ENCODE data around the gene USP24. TPM values are rescaled to one million over a fixed set of nuclear protein-coding genes. Genes with fewer than 3 reads are reported as not detected.

Gene USP24
- total RNA-seq, 1 donor from 2014 or later = 49.5 TPM

DNA sequence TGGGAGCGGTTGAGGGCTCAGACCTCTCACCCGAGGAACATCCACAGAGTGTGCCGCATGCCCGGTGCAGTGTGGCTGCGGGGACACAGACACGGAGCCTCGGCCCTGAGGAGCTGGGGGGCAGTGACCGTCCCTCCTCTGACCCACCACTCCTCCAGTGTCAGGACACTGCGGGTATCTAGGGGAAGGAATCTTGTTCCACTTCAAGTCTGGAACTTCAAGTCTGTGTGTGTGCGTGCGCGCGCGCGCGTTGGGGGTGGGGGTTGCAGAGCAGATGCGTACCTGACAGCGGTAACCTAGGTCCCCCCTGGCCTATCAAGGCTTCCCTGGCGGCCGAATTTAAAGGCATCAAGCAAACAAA lies 158.6 kb downstream of the USP24 start:
- no peak overlapping the region for H3K4me3 Mint-ChIP-seq
- no peaks in the 10 kb centered on the region for H3K27me3 Mint-ChIP-seq
- intact Hi-C loops (cut with micrococcal nuclease) = no loop called here
- no peaks in the 10 kb centered on the region for H3K9me3 Mint-ChIP-seq
- no peak for DNase-seq
- H3K36me3 Mint-ChIP-seq (ENCODE audit: low read depth) = no peaks in the 10 kb centered on the region
- no peak overlapping the region for H3K27ac Mint-ChIP-seq
- H3K4me1 Mint-ChIP-seq = peaks cover 8% of the 10 kb centered on the region

DNA sequence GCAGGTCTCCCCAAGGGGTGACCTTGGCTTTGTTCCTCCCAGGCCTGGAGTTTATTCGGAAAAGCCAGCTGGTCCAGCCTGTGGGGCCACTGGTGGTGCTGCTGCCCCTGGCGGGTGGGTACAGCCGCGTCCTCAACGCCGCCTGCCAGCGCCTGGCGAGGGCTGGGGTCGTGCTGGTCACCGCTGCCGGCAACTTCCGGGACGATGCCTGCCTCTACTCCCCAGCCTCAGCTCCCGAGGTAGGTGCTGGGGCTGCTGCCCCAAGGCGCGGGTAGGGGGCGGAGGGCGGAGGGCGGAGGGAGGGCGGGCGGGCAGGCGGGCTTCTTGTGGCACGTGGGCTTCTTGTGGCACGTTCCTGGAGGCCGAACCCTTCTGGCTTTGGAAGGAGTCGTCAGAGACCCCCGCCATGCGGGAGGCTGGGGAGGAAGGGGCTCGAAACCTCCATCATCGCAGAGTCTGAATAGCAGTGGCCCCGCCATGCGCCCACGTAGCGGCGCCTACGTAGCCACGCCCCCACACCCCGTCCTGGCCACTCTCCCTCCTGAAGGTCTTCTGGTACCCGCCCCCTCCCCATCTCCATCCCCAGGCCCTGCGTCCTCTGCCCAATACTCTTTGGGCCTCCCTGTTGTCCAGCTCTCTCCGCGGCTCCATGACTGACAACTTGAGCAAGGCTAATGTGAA lies 159.1 kb downstream of the USP24 start:
- Mint-ChIP-seq H3K4me1 (peaks cover 8% of the 10 kb centered on the region), H3K4me3 (no peak overlapping the region), H3K36me3 (ENCODE audit: low read depth) (no peaks in the 10 kb centered on the region), H3K27me3 (no peaks in the 10 kb centered on the region), H3K9me3 (no peaks in the 10 kb centered on the region), H3K27ac (no peak overlapping the region)
- intact Hi-C loops (cut with micrococcal nuclease) = no loop called here
- no peak for DNase-seq

DNA sequence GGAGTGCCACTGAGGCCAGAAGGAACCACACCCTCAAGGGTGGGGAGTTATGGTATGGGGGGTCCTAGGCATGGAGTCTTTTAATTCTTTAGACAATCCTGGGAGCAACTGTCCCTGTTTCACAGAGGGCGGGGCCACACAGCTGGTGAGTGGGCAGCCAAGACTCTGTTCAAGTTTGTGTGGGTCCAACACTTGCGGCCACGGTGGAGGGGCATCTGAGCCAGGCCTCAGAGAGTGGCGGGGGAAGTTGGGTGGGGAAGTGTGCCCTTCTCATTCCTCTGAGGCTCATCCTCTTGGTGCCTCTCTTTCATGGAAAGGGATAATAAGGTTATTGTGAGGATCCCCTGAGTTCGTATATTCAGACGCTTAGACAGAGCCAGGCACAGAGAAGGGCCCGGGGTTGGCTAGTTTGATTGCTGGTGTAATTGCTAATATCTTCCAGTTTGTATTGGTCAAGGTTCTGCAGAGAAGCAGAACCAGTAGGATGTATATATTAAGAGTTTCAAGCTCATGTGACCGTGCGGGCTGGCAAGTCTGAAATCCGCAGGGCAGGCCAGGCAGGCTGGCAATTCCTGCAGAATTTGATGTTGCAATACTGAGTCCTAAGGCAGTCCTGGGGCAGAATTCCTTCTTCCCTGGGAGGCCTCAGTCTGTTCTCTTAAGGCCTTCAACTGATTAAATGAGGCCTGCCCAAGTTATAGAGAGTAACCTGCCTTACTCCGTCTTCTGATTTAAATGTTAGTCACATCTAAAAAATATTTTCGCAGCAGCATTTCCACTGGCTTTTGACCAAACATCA lies 159.9 kb downstream of the USP24 start:
- no peak overlapping the region for H3K27ac Mint-ChIP-seq
- H3K27me3 Mint-ChIP-seq = no peaks in the 10 kb centered on the region
- no peaks in the 10 kb centered on the region for H3K36me3 Mint-ChIP-seq (ENCODE audit: low read depth)
- no peaks in the 10 kb centered on the region for H3K9me3 Mint-ChIP-seq
- H3K4me3 Mint-ChIP-seq = no peak overlapping the region
- H3K4me1 Mint-ChIP-seq = peaks cover 4% of the 10 kb centered on the region
- intact Hi-C loops (cut with micrococcal nuclease) = no loop called here
- DNase-seq = no peak

DNA sequence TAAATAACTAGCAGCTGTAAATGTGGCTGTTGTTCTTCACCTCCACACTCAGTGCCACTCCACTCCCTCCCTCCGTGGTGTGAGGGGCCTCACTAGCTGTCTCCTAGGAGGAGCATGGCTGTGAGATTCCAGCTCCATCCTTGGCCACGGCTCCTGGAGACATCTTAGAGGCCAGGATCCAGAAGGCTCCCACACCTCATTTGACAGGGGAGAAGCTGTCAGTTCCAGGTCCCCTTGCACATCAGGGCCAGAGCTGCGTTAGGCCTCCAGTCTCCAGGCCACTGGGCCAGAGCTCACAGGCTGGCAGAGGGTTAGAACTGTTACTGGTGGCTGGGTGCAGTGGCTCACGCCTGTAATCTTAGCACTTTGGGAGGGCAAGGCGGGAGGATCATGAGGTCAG lies 160.8 kb downstream of the USP24 start:
- DNase-seq = no peak
- no peaks in the 10 kb centered on the region for H3K4me1 Mint-ChIP-seq
- H3K4me3 Mint-ChIP-seq = no peak overlapping the region
- H3K36me3 Mint-ChIP-seq (ENCODE audit: low read depth) = no peaks in the 10 kb centered on the region
- H3K27ac Mint-ChIP-seq = no peak overlapping the region
- H3K27me3 Mint-ChIP-seq = no peaks in the 10 kb centered on the region
- intact Hi-C loops (cut with micrococcal nuclease) = no loop called here
- H3K9me3 Mint-ChIP-seq = no peaks in the 10 kb centered on the region

DNA sequence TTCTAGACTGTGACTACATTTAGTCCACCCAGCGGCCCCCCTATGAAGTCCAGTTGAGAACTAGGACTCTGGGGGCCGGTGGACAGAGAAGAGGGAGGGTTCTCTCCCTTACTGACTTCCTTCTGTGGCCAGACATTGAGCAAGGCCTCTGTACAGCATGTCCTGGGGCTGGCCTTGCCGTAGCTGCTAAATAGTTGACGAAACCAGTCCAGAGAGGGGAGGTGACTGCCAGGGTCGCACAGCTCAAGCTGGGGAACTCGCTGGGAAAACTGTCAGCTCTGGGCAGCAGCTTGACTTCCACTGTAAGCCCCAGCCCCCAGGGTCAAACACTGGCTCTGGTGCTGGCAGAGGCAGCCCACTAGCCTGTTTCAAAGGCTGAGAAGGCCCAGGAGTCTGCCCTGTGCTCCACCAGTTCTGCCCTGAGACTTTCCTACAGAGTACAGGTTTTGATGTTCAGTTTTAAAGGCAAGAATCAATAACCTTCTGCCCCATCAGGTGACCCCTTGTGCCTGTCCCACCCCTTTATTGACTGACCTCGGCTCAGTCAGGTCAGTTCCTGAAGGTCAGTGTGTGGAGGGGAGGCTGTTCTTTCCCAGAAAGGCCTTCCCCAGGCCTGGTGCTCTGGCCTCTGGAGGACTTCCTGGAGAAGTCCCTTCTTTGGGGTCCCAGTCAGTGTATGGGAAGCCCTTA lies 161.8 kb downstream of the USP24 start:
- Mint-ChIP-seq H3K4me1 (no peaks in the 10 kb centered on the region), H3K36me3 (ENCODE audit: low read depth) (no peaks in the 10 kb centered on the region), H3K4me3 (no peak overlapping the region), H3K27me3 (no peaks in the 10 kb centered on the region), H3K27ac (no peak overlapping the region), H3K9me3 (no peaks in the 10 kb centered on the region)
- intact Hi-C loops (cut with micrococcal nuclease) = no loop called here
- DNase-seq = no peak

DNA sequence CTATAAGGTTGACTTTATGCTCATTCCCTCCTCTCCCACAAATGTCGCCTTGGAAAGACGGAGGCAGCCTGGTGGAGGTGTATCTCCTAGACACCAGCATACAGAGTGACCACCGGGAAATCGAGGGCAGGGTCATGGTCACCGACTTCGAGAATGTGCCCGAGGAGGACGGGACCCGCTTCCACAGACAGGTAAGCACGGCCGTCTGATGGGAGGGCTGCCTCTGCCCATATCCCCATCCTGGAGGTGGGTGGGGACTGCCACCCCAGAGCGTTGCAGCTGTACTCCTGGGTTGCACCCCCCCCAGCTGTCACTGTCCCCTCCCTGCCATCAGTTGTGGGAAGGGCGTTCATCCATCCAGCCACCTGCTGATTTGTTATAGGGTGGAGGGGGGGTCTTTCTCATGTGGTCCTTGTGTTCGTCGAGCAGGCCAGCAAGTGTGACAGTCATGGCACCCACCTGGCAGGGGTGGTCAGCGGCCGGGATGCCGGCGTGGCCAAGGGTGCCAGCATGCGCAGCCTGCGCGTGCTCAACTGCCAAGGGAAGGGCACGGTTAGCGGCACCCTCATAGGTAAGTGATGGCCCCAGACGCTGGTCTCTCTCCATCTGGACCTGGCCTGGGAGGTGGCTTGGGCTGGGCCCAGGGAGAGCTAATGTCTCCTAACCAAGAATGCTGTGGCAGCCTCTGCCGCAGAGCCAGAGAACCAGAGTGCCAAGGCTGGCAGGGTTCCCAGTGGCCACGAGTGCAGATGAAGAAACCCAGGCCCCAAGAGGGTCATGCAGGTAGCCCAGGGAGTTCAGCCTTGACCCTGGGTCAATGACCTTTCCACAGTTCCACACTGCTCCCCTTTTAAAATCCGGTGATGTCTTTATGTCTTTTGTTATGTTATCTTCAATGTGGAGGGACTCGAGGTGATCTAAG lies 162.7 kb downstream of the USP24 start:
- intact Hi-C loops (cut with micrococcal nuclease) = no loop called here
- DNase-seq = no peak
- Mint-ChIP-seq H3K4me3 (no peak overlapping the region), H3K36me3 (ENCODE audit: low read depth) (no peaks in the 10 kb centered on the region), H3K4me1 (no peaks in the 10 kb centered on the region), H3K27ac (no peak overlapping the region), H3K9me3 (no peaks in the 10 kb centered on the region), H3K27me3 (no peaks in the 10 kb centered on the region)

DNA sequence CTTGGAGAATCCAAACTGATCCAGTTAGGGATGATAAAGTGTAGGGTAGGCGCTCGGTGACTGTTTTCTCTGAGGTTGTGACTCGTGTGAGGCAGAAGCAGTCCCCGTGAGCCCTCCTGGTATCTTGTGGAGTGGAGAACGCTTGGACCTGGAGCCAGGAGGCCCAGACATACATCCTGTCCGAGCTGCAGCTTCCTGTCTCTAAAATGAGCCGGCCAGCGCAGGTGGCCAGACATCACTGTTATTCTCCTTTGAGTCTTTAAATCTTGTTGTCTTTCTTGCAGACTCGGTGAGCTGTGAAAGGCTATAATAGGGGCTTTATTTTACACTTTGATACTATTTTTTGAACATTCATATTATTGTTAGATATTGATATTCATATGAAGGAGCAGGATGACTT lies 163.5 kb downstream of the USP24 start:
- Mint-ChIP-seq H3K27me3 (no peaks in the 10 kb centered on the region), H3K4me3 (no peak overlapping the region), H3K36me3 (ENCODE audit: low read depth) (no peaks in the 10 kb centered on the region), H3K27ac (no peak overlapping the region), H3K4me1 (no peaks in the 10 kb centered on the region), H3K9me3 (no peaks in the 10 kb centered on the region)
- intact Hi-C loops (cut with micrococcal nuclease) = no loop called here
- DNase-seq = no peak

DNA sequence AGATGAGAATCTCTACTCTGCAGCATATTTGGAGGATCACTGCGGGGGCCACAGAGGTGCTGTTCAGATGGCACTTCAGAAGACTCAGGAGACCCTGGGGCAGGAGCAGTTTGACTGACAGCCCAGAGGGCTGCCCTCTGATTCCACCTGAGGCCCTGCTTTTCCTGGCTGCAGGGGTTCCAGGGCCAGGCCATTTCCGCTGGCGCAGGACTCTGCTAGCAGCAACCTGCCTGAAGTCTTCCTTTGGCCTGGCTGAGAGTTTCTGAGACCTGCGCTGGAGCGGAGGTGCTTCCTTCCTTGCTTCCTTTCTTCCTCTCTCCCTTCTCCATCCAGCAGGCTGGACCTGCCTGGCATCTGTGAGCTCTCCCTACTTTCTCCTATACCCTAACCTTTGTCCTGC lies 164.0 kb downstream of the USP24 start:
- Mint-ChIP-seq H3K36me3 (ENCODE audit: low read depth) (no peaks in the 10 kb centered on the region), H3K4me1 (no peaks in the 10 kb centered on the region), H3K27ac (no peak overlapping the region), H3K9me3 (no peaks in the 10 kb centered on the region), H3K27me3 (no peaks in the 10 kb centered on the region), H3K4me3 (no peak overlapping the region)
- no peak for DNase-seq
- intact Hi-C loops (cut with micrococcal nuclease) = no loop called here

DNA sequence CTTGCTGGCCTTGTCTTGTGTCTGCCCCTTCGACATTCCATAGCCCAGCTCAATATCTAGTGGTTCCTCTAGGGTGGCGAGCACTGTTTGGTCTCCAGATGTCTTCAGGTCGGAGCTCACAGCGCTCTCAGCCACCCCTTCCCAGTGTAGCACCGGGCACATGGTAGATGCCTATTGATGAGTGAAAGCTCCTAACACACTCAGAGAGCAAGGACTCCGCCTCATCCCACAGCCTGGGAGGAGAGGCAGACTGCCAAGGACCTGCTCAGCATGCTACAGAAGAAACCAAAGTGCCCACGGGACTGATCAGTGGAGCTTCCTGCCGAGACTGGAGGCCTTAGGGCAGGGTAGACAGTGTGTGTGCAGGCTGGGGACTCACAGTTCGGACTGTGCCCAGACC lies 164.9 kb downstream of the USP24 start:
- no peak overlapping the region for H3K27ac Mint-ChIP-seq
- no peaks in the 10 kb centered on the region for H3K36me3 Mint-ChIP-seq (ENCODE audit: low read depth)
- H3K9me3 Mint-ChIP-seq = no peaks in the 10 kb centered on the region
- intact Hi-C loops (cut with micrococcal nuclease) = no loop called here
- H3K4me3 Mint-ChIP-seq = no peak overlapping the region
- H3K4me1 Mint-ChIP-seq = no peaks in the 10 kb centered on the region
- no peaks in the 10 kb centered on the region for H3K27me3 Mint-ChIP-seq
- DNase-seq = no peak

DNA sequence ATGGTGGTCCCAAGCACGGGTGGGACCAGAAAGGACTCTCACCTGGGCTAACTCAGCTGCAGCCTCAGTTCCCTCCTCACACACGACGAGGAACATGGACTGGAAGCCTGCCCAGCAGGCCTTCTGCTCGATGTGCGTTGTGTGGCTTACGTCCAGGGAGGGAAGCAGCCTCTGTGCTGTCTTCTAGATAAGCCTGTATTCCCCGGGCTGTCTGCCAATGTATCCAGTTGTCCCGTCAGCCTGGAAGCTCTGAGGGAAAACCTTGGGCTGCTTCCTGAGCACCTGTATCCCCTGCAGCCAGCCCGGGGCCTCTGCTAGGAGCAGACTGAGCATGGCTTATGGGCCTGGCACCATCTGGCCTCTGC lies 165.3 kb downstream of the USP24 start:
- Mint-ChIP-seq H3K27ac (no peak overlapping the region), H3K27me3 (no peaks in the 10 kb centered on the region), H3K4me1 (no peaks in the 10 kb centered on the region), H3K4me3 (no peak overlapping the region), H3K9me3 (no peaks in the 10 kb centered on the region), H3K36me3 (ENCODE audit: low read depth) (no peaks in the 10 kb centered on the region)
- no peak for DNase-seq
- intact Hi-C loops (cut with micrococcal nuclease) = no loop called here

DNA sequence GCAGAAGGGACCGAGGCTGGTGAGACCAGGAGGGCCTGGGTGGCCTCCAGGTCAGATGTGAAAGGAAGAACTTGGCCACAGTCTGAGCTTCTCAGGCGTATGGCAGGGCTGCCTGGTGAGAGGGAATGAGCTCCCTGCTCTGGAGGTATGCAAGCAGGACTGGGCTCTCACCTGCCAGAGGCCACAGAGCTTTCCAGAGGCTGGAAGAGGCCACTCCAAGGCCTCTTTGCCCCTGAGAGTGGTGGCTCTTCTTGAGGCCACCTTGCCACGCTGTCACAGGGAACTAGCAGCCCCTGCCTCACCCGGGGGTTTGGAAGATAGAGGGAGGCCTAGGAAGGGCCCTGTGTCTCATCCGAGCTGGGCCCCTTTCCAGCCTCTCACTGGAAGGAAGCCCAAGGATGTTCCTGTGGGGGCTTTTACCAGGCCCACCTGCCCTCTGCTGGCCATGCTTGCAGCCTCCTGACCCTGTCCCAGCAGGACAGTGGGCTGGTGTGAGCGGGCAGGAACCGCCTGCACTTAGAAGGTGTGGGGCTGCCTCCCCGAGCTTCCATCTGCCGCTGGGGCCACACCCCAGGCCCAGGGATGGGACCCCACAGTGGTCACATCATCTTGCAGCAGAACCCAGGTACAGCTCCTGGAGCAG lies 165.8 kb downstream of the USP24 start:
- H3K4me3 Mint-ChIP-seq = no peak overlapping the region
- no peak overlapping the region for H3K27ac Mint-ChIP-seq
- intact Hi-C loops (cut with micrococcal nuclease) = no loop called here
- no peaks in the 10 kb centered on the region for H3K27me3 Mint-ChIP-seq
- H3K36me3 Mint-ChIP-seq (ENCODE audit: low read depth) = no peaks in the 10 kb centered on the region
- no peaks in the 10 kb centered on the region for H3K9me3 Mint-ChIP-seq
- DNase-seq = no peak
- no peaks in the 10 kb centered on the region for H3K4me1 Mint-ChIP-seq

DNA sequence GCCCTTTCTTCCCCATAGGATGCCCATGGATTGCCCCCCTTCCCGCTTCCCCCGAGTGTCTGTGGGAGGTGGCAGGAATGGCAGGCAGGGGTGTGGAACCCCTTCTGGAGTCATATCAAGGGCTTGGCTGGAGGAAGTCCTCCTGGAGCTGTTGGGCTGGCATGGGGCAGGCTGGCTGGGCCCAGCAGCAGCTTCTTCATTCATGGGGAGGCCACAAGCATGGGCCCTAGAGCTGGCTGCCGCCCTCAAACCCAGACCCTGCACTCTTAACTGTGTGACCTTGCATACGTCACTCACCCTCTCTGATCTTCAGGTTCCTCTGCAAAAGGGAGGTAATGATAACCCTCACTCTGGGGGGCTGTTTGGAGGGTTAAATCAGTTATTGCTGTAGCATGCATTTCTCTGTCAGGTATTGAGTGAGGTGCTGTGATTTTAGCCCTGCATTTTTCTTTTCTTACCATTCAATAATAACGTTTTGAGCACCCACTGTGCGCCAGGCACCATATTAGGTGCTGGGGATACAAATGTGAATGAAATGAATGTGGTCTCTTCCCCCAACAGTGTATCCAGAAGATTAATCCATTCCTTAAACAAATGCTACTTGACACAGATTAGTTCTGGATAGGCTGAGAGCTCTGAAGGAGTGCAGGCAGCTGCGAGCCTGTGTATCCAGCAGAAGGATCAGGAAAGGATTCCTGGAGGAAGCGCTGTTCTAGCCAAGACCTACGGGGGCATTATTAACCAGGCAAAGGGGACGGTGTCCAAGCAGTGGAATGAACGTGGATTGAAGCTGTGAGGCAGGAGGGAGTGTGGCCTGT lies 166.5 kb downstream of the USP24 start:
- Mint-ChIP-seq H3K36me3 (ENCODE audit: low read depth) (no peaks in the 10 kb centered on the region), H3K27ac (no peak overlapping the region), H3K27me3 (no peaks in the 10 kb centered on the region), H3K9me3 (no peaks in the 10 kb centered on the region), H3K4me3 (no peak overlapping the region), H3K4me1 (no peaks in the 10 kb centered on the region)
- intact Hi-C loops (cut with micrococcal nuclease) = no loop called here
- no peak for DNase-seq

DNA sequence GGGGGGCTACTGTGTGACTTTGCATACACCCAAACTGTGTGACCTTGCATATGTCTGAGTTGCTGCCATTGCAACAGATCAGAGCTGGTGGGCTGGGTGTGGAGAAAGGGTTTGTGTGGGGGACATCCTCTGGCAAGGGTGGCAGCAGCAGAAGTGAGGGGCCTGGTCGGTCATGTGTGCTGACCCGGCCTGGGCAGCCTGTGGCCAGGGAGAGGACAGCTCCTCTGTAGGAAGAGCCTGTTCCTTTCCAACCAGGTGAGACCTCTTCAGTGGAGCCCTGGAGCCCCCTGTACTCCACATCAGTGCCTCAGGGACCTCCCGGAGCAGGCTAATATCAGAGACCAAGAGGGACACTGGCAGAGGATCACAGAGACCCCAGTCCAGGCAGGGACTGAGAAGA lies 167.6 kb downstream of the USP24 start:
- Mint-ChIP-seq H3K4me1 (no peaks in the 10 kb centered on the region), H3K27me3 (peaks cover 4% of the 10 kb centered on the region), H3K36me3 (ENCODE audit: low read depth) (no peaks in the 10 kb centered on the region), H3K4me3 (no peak overlapping the region), H3K9me3 (no peaks in the 10 kb centered on the region), H3K27ac (no peak overlapping the region)
- no peak for DNase-seq
- intact Hi-C loops (cut with micrococcal nuclease) = no loop called here
